CD4-positive, alpha-beta T cell treated with Interleukin-6 at 100 ng/mL for 8 hours (primary cell): ENCODE results near the gene SV2C.
"Not testable (repeated sequence)": the region's sequence is repeated elsewhere in the genome, so short reads cannot be mapped to it uniquely, and the experiment has no call there.

ENCODE experiments used
- DNase-seq: peaks from one replicate; pipeline ENCODE4 v3.0.0-alpha.2; 2020; ENCODE audit warnings: mixed read lengths, low spot score

The SV2C gene

DNA sequence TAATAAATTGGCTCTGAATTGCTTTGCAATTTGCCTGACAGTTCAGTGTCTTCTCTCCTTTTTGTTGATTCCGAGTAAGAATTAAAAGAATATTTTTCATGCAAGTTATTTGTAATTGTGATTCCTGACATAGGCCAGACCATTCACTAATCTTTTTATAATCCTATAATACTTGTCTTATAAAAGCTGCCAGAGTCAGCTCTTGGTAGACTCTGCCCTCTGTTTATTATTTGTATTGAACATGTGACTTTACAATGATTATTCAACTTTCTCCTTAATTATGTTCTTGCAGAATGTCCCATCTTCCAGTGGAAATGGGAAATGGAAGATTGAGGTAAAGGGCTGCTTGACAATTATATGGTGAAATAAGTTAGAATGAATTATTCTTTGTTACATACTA lies 121.0 kb downstream of the SV2C start:
- no peak for DNase-seq

DNA sequence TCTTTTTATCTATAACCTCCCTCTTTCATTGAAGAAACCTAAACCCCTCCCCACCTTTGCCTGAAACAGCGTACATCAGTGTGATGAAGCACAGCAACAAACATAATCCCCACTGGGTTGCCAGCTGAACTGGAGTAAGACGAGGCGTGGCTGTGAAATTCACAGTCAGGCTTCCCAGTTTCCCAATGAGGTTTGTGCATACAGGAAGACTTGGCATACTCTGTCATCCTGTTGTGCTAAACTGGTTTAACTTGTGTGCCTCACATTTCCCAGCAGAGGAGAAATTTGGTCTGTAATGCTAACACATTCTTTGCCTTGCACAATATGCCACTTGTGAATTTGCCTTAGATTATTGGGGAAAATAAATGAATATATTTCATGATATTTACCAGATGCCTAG lies 121.5 kb downstream of the SV2C start:
- DNase-seq: no peak

DNA sequence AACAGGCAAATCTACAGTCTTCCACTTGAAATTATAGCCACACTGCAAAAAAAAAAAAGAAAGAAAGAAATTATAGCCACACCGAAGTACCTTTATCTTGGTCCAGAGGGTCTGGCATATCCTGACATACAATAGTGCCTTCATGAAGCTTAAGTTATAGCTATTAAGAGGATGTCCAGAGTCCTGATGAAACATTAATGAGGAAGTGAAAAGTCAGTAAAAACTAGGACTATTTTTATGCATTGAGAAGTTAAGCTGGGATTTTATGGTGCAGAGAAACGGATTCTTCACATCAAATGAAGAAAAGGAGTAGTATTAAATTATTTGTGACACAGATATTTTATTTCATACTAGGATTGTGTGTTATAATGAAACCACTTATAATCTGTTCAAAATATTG lies 123.9 kb downstream of the SV2C start:
- no peak for DNase-seq

DNA sequence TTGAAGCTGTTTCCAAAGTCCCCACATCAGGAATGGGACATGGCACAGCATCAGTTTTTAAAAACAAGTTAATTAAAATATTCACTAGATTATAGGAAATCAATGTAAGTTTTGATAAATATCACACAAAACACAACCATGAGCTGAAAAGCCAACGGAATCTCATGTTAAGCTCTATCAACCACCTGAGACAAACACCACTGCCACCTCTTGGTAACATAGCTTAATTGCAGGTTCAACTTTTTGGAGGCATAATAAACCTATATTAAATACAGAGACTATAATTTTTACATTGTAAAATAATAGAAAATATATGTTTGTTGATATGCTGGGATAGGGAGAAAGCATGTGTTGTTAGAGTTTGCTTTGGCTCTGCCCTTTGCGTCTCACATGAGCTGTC lies 126.1 kb downstream of the SV2C start:
- DNase-seq: no peak

DNA sequence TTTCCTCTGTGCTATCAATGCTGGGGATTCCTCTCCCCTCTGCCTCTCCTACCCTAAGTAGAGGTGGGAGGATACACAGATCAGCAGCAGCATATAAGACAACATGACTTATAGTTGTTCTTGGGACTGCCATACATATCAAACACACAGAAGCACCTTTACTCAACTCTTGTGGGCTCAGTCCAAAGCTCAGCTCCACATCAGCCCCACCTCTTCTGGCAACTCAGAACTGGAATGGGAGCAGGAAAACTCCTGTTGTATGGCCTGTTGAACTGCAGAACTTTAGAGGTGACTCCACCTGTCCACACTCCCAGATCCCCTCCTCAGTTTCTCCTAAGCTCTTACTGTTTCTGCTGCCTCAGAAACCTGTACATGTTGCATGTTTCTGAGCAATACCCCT lies 127.8 kb downstream of the SV2C start:
- DNase-seq: no peak

DNA sequence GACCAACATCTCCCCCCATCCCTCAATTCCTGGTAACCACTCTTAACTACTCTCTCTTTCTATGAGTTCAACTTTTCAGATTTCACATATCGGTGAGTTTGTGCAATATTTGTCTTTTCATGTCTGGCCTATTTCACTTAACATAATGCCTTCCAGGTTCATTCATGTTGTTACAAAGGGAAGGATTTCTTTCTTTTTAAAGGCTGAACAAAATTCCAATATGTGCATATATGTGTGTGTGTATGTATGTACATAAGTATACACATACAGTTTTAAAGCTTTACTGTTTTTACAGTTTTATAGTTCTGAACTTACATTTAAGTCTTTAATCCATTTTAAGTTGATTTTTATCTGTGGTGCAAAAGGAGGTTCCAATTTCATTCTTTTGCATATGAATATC lies 130.7 kb downstream of the SV2C start:
- no peak for DNase-seq

DNA sequence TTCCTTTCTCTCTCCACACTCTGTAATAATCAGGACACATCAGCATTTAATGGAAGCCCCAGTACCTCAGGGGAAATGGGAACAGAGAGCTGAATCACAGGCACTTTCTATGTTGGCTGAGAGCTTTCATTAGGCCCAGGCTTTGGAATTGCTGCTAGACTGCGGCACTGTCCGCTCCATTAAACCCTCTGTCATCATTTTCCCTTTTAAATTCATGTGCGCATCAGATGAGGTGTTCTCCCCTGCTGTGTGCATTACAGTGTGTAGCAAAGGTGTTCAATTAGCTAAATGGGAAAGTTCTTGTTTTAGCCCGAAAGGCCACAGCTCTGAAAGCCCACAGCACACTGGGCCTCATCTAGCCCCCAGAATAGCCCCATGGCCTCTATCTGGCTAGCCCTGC lies 133.6 kb downstream of the SV2C start:
- no peak for DNase-seq

DNA sequence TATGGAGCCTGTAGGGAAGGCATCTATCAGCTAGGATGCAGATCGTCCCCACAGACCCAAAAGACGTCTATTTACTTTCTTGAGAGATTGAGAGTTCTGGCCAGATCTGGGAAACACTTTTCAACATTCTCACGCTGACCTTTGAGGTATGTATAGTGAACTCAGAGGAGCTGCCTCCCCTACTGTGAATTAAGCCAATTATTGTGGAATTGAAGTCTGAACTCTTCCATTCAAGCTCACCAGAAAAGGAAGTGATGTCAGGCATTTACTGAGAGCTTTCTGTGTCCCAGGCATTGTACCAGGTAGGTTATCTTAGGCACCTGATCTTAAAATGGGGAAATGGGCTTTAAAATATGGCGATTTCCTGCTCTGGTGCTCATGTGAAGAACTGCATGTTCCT lies 136.5 kb downstream of the SV2C start:
- no peak for DNase-seq

DNA sequence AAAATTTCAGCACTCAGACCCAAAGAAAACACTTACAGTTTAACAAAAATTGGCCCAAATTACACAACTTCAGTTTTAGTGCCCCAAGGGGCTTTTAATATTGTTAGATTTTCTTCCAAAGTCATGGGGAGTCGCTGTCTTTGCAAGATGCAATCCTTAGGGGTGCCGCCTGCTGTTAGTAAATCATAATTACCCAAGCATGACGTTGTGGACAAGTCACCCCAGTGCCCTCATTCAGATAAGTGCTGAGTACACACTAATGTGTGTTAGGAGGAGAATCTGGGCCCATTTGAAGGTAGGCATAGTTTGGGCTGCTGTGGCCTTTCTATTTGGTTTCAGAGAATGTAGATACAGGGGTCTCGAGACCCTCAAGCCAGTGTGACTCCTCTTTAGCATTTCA lies 138.1 kb downstream of the SV2C start:
- no peak for DNase-seq

DNA sequence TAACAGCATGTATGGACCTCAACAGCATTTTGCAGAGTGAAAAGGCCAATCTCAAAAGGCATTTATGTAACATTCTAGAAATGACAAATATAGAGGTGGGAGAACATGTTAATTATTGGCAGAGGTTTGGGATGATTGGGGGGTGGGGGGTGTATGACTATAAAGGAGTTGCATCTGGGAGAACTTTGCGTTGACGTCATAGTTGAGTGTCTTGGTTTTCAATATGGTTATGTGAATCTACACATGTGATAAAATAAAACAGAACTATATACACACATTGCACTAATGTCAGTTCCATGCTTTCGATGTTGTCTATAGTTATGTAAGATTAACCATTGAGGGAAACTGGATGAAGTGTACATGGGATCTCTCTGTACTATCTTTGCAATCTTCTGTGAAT lies 139.1 kb downstream of the SV2C start:
- no peak for DNase-seq

DNA sequence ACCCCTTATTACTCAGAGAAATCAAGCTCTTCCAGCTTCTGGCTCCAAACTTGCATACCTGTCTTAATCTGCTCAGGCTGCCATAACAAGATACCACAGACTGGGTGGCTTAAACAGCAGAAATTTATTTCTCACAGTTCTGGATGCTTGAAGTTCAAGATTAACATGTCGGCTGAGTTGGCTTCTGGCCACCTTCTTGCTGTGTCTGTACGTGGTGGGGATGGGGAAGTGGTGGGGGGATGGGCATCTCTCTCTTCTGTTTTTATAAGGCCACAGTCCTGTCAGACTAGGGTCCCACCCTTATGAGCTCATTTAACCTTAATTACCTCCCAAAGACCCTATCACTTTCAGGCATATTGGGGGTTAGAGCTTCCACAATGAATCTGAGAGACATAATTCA lies 140.5 kb downstream of the SV2C start:
- DNase-seq: no peak

DNA sequence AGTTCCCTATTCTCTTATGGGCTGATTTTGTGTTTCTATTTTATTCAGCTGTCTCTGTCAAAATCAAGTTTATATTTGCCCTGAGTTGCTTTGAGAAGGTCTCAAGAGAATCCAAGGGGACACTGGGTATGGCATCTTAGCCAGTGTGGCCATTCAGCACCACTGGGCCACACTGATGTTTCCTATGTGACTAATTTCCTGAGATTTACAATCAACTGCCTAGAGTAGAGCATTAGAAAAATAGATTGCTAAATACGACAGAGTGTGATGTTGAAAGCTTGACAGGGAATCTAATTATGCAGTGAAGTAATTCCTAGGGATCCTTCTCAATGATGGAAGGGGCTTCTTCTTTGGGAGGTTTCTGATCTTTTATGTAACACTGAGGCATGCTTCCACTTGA lies 141.7 kb downstream of the SV2C start:
- no peak for DNase-seq

DNA sequence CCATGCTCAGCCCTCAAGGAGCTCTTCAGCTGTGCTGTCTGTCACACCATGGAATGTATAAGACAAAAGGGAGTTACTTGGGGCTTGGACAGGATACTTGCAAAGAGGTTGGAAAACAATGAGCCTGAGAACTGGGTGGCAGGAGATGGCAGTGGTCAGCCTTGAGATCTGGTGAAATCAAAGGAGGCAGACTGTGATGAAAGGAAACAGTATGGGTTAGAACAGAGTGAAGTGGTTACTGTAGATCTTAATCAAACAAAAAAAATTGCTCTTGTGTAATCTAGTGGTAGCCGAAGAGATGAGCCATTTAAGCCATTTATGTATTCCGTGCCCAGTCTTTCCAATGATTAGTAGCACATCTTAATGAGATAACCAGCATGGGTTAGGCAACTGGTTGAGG lies 142.2 kb downstream of the SV2C start:
- no peak for DNase-seq

DNA sequence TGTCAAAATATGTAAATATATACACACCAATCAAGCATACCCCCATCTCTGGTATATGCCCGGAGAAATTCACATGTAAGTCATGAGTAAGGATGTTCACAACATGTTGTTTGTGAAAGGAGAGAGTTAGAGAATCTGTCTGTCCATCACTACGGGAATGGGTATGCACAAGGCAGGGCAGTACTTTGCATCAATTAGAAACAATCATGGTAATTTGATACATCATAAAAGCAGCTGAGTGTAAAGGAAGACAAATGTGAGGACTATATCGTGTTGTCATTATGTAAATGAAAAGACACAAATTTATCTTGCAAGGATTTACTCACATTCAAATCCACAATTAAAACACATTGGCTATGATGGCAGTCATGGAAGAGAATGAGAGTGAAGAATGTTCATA lies 146.7 kb downstream of the SV2C start:
- DNase-seq: no peak

DNA sequence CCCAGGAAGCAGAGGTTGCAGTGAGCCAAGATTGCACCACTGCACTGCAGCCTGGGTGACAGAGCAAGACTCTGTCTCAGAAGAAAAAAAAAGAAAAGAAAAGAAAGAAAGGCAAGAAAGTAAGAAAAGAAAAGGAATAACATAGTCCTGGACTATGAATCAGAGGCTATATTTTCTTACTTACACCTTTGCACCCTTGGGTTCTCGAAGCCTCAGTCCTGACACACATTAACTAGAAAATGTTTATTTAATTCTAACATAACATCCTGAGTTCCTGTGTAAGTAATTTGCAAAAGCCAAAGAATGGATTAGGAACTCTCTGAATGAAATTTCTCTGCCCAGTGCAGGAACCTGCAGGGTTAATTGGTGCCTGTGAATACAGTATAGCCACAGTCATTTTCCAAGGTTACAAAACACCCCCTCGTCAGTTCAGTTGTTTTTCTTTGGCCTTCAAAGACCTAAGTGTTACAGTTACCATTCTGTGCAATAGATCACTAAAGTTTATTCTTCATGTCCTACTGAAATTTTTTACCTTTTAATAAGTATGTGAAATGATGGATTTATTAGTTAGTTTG lies 147.6 kb downstream of the SV2C start:
- no peak for DNase-seq

DNA sequence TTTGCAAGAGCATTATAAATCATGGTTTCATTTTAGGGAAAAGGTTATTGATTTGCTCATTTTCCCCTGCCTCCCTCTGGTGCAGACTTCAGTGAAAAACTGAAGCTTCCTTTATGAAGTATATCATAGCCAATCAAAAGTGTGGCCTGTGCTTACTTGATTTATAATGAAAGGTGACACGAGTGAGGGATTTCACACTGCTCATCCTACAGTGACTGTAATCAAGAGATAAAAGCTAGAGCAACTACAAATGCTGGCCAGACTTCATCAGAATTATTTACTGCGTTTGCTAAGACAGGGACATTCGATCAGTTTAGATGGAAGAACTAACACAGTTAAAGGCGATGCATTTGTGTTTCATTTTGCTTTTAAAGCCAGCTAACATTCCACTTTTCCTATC lies 151.5 kb downstream of the SV2C start:
- DNase-seq: no peak

DNA sequence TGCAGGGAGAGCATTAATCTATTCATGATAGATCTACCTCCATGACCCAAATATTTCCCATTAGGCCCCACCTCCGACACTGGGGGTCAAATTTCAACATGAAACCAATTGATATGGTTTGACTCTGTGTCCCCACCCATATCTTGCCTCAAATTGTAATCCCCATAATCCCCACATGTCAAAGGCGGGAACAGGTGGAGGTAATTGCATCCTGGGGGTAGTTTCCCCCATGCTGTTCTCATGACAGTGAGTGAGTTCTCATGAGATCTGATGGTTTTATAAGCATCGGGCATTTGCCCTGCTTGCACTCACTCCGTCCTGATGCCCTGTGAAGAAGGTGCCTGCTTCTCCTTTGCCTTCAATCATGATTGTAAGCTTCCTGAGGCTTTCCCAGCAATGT lies 153.5 kb downstream of the SV2C start:
- no peak for DNase-seq

DNA sequence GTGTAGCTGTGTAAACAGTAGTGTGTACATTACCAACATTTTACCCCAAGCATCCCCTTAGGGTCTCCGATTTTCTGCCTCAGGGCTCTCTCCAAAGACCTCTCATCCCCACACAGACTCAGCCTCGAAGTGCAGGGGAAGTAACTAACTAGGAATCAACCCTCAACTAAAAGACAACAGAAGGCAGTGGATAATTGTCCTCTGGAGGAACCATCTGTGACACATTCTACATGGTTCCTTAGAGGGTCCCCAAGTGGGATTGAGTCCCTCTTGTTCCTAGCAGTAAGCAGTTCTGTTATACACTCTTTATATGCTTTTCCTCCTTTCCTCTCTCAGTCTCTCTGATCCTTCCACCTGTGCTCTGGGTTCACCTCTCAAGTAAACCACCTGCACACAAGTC lies 157.2 kb downstream of the SV2C start:
- DNase-seq: no peak

DNA sequence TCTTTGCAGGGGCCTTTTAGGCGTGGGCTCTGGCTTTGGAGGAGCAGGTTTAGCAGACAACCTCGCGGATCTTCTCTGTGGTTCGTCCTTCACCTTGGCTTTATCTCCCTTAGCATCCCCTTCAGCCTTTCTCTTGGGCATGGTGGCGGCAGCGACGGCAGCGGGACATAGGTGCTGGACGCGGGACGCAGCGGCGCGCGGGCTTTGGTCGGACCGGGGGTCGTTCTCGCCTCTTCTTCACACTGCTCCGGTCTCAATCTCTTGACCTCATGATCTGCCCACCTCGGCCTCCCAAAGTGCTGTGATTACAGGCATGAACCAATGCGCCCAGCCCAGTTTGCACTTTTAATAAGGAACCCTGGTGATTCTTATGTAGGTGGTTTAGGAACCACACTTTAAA lies 159.0 kb downstream of the SV2C start:
- not testable (repeated sequence) for DNase-seq

DNA sequence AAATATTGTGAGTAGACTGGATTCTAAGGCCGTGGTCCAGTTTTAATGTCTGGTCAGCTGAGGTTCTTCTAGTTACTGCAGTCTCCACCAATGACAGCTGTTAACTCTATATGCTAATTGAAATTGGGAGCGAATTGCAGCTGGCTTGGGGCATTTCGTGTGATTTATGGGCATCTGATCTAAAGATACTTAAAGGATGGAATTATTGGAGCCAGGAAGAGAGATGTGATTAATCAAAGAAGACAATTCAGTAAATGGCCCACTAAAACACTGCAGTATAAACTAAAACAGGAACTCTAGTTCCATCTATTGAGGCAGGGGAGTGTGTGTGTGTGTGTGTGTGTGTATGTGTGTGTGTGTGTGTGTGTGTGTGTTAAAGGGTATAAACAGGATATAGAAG lies 162.4 kb downstream of the SV2C start:
- no peak for DNase-seq

DNA sequence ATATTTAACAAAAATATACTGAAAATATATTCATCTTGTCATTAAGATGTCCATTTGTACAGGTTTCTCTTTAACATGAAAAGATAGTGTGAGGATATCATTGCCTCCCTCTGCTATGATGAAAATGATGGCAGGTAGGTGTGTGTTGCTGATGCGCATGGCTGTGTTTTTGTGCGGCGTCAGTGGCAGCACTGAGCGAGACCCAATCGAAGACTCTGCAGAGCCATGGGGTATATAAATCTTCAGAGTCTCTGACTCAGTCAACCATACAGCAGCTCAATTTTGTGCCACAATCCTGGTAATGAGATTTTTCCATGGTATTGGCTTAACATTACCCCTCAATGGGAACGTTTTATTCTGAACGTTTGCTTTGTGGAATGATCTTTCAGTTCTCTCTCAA lies 166.4 kb downstream of the SV2C start:
- no peak for DNase-seq

DNA sequence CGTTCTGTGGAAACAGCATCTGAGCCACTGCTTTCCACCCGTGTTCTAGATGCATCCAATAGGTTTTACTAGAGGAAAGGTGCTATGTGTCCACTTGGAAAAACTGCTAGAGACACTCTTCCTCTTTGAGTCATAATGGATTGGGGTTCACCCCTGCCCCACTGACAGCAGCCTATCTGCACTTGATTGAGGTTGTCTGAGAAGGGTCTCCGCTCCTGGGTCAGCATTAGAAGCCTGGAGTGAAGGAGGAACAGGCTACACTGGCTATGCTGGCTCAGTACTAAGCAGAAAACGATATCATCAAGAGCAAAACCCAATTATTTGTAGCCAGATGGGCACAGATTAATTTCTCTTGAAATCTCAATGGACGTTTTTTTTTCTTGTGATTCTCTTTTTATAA lies 167.3 kb downstream of the SV2C start:
- DNase-seq: no peak

DNA sequence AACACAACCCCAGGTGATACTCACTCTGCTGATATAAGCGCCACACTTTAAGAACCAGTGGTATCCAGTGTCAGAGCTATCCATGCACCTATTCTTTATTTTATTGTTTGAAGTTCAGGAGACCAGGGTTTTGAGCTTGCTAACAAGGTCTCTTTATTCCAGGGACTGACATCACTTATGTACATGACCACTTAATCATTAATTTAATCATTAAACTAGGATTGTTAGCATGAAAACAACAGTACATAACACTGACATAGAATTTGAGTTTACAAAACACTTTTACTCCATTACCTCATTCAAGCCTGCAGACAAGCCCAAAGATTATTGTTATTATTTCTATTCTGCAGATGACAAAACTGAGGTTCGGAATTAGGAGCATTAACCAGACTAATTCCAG lies 168.5 kb downstream of the SV2C start:
- no peak for DNase-seq

DNA sequence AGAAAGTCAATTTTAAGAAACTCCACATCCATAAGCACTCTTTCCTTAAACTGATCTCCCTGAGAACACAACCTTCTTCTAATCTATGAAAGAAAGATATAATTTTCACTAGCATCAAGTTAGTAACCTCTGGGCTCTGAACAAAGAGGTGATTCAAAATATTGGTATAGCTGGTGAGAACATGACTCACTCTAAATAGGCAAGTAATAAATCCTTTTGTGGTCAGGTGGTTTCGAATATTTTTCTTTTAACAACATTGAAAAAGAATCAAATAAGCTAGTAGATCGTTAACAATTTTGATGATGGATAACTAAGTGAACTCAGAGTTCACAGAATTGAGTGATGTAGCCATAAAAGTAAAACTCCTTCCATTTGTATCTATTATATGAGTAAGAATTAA lies 169.3 kb downstream of the SV2C start:
- no peak for DNase-seq
